LHCN-M2 (cell line): Measurements from ENCODE around the gene CGB5. TPM values are rescaled to one million over a fixed set of nuclear protein-coding genes. Genes with fewer than 3 reads are reported as not detected.
A peak's percentile ranks its signal among the peaks of the same experiment; 100 is the strongest.
"Not testable (repeated sequence)": the region's sequence is repeated elsewhere in the genome, so short reads cannot be mapped to it uniquely, and the experiment has no call there.

Experiments used
- DNase-seq: peaks from one replicate; pipeline ENCODE4 v3.0.0-alpha.2; 2012; ENCODE audit warnings: low read depth
- total RNA-seq: library from RNA; depleted of rRNA; stranded (reverse); fragments of >200 nt; gene quantifications from 2 replicates; pipeline ENCODE4 v1.2.3, GENCODE V29; 2014

Gene CGB5
- total RNA-seq, 1 experiment from 2014 or later, result 1.1 TPM

DNA sequence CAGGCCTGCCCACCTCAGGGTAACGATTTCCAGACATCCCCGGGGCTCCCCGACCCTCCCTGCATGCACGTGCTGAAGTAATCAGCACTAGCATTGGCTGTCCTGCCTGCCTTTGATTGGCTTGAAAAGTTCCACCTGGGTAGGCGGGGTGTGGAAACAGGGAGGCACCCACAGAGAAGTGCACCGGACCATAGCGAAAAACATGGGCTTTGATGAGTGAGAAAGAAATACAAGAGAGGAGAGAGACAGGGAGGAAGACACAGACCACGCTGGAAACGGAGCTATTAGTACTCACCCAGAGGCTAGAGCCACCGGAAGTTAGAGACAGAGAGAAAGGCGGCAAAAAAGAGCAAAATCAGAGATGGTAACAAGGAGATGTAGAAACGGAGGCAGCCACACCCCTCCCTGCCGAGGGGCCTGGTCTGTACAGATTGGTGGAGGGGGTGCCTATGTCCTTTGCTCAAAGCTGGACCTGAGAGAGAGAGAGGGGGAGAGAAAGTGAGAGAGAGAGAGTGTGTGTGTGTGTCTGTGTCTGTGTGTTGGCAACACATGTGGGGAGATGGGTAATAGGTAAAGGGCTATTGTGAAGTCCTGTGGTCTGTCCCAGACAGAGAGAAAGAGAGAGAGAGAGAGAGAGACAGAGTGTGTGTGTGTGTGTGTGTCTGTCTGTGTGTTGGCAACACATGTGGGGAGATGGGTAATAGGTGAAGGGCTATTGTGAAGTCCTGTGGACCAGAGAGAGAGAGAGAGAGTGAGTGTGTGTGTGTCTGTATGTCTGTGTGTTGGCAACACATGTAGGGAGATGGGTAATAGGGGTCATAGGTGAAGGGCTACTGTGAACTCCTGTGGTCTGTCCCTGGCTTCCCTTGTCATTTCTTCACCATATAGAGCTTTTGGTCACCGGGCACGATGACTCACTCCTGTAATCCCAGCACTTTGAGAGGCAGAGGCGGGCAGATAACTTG lies 22.4 kb upstream of the CGB5 start:
- peak; percentile 73 for DNase-seq

DNA sequence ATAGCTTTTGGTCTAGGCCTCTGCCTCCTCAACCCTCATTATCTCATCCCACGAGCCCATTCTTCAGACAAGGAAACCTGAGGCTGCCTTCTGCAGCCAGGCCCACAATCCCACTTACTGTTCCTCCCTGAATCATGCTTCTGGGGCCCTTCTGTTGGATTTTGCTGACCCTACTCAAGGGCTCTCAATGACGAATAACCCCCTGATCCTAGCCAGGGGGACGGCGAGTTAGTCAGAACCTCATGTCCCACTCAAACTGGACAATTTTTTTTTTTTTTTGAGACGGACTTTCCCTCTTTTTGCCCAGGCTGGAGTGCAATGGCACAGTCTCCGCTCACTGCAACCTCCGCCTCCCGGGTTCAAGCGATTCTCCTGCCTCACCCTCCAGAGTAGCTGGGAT lies 21.5 kb upstream of the CGB5 start:
- no peak for DNase-seq

DNA sequence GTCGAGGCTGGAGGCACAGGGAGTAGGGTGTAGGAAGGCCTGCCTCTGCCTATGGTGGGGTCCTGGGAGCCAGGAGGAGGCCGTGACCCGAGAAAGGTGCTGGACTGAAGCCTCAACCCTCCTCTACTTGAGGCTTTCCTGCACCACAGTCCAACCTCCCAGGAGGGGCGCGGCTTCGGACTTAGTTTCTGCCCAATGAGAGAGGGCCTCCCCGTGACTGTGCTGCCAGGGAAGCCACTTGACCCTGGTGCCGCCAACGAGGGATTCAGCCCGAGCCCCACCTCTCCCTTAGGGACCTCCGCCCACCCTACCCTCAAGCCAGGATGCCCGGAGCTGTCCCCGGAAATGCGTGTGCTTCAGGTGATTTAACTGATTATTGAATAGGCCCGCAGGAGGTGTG lies 19.4 kb upstream of the CGB5 start, which contains the start of gene CGB3:
TSS of gene CGB3 (minus strand) at position 101 of the 400 bp plus-strand sequence. CDS start 362 bp downstream, outside the sequence.
- not testable (repeated sequence) for DNase-seq

DNA sequence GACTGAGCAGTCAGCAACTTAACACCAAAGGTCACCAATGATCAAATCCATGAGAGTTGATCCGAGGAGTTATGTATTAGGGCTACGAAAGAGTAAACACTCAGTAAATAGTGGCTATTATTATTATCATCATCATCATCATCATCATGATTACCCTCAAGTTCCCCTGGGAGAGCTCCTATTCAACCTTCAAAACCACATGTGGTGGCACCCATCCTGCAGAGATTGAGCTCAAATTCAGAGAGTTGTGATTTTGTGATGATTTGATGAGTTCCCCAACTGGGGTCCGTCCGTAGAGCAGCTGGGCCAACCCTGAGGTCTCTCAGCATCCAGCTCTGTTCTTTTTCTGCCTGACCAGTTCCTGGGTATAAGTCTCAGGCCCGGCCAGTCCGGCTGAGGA lies 18.6 kb upstream of the CGB5 start:
- not testable (repeated sequence) for DNase-seq

DNA sequence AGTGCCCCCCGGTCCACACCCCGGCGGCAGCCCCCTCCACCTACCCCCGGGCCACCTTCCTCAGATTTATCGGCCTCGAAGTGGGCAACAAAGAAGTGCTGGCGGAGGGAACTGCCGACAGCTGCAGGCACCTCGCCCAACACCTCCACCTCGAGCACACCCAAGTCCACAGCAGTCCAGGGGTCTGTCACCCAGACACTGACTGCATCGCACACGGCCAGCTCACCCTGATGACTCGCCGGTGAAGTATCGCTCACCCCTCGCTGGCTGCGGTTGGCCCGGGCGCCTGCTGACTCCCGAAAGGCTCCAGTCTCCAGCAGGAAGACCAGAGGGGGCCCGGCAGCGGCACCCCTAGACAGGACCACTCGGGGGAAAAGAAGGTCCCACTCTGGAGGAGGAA lies 18.0 kb upstream of the CGB5 start:
- not testable (repeated sequence) for DNase-seq

DNA sequence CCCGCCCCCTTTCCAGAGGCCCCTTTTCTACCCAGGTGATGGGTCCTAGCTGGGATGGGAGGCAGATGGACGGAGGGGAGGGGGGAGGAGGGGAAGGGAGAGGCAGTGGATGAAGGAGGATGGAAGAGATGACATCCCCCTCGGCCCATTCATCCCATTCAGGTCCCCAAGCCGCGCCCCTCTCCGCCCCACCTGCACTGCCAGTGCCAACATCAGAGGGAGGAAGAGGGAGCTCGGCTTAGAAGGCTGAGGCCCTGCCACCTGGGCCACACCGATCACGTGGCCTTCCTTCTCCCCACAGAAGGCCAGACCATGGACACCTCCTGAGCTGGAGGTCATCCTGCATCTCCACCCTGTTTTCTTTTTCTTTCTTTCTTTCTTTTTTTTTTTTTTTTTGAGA lies 15.0 kb upstream of the CGB5 start:
- not testable (repeated sequence) for DNase-seq

DNA sequence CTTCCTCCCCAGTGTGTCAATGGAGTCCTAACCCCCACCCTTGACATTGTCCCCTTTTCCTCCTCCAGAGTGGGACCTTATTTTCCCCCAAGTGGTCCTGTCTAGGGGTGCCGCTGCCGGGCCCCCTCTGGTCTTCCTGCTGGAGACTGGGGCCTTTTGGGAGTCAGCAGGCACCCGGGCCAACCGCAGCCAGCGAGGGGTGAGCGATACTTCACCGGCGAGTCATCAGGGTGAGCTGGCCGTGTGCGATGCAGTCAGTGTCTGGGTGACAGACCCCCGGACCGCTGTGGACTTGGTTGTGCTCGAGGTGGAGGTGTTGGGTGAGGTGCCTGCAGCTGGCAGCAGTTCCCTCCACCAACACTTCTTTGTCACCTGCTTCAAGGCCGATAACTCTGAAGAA lies 13.9 kb upstream of the CGB5 start:
- DNase-seq, result not testable (repeated sequence)

DNA sequence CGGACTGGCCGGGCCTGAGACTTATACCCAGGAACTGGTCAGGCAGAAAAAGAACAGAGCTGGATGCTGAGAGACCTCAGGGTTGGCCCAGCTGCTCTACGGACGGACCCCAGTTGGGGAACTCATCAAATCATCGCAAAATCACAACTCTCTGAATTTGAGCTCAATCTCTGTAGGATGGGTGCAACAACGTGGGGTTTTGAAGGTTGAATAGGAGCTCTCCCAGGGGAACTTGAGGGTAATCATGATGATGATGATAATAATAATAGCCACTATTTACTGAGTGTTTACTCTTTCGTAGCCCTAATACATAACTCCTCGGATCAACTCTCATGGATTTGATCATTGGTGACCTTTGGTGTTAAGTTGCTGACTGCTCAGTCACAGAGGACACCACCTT lies 13.3 kb upstream of the CGB5 start:
- not testable (repeated sequence) for DNase-seq

DNA sequence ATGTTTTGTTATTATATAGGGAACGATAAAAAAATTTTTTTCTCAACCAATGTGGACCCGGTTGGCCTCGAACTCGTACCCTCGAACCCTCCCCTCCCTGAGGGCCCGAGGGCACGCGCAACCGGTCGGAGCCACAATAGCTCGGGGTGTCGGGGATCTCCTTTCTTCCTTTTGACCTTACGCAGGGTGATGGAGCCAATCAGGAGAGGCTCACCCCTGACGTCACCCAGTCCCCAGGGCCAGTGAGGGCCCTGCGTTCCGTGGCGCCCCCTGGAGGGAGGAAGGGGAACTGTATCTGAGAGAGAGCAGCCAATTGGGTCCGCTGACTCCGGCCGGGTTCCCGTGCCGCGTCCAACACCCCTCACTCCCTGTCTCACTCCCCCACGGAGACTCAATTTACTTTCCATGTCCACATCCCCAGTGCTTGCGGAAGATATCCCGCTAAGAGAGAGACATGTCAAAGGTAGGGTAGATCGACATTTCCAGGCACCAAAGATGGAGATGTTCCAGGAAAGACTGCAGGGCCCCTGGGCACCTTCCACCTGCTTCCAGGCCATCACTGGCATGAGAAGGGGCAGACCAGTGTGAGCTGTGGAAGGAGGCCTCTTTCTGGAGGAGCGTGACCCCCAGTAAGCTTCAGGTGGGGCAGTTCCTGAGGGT lies 11.9 kb upstream of the CGB5 start, which contains the start of gene CGB2:
TSS of gene CGB2 (plus strand) at position 249 of the 660 bp plus-strand sequence. CDS start at position 455, 206 bp downstream.
- DNase-seq, result not testable (repeated sequence)

DNA sequence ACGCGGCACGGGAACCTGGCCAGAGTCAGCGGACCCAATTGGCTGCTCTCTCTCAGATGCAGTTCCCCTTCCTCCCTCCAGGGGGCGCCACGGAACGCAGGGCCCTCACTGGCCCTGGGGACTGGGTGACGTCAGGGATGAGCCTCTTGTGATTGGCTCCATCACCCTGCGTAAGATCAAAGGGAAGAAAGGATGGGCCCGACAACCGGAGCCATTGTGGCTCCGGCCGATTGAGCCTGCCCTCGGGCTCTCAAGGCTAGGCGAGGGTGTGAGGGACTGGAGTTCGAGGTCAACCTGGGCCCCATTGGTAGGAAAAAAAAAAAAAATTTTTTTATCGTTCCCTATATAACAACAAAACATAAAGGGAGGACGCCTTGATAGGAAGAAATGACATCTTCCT lies 6.8 kb upstream of the CGB5 start, which contains the start of gene CGB1:
TSS of gene CGB1 (minus strand) at position 81 of the 400 bp plus-strand sequence. CDS start 184 bp downstream, outside the sequence.
- not testable (repeated sequence) for DNase-seq

DNA sequence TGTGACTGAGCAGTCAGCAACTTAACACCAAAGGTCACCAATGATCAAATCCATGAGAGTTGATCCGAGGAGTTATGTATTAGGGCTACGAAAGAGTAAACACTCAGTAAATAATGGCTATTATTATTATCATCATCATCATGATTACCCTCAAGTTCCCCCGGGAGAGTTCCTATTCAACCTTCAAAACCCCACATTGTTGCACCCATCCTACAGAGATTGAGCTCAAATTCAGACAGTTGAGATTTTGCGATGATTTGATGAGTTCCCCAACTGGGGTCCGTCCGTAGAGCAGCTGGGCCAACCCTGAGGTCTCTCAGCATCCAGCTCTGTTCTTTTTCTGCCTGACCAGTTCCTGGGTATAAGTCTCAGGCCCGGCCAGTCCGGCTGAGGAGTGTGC lies 5.5 kb upstream of the CGB5 start:
- DNase-seq, result not testable (repeated sequence)

DNA sequence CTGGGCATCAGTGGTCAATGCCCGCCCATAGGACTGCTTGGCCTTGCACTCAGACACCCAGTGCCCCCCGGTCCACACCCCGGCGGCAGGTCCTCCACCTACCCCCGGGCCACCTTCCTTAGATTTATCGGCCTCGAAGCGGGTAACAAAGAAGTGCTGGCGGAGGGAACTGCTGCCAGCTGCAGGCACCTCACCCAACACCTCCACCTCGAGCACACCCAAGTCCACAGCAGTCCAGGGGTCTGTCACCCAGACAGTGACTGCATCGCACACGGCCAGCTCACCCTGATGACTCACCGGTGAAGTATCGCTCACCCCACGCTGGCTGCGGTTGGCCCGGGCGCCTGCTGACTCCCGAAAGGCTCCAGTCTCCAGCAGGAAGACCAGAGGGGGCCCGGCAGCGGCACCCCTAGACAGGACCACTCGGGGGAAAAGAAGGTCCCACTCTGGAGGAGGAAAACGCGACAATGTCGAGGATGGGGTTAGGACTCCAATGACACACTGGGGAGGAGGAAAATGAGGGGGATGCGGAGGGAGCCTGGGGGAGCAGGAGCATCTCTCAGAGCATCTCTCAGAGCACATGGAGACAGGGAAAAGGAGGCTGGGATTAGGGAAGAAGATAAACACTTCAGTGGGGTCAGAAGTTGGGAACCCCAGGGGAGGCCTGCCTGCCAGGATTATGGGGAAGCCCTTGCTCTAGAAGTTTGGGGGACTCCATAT lies 4.9 kb upstream of the CGB5 start:
- peak; percentile 74 for DNase-seq

DNA sequence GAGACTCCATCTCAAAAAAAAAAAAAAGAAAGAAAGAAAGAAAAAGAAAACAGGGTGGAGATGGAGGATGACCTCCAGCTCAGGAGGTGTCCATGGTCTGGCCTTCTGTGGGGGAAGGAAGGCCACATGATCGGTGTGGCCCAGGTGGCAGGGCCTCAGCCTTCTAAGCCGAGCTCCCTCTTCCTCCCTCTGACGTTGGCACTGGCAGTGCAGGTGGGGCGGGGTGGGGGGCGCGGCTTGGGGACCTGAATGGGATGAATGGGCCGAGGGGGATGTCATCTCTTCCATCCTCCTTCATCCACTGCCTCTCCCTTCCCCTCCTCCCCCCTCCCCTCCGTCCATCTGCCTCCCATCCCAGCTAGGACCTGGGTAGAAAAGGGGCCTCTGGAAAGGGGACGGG lies 3.9 kb upstream of the CGB5 start:
- DNase-seq, result not testable (repeated sequence)

DNA sequence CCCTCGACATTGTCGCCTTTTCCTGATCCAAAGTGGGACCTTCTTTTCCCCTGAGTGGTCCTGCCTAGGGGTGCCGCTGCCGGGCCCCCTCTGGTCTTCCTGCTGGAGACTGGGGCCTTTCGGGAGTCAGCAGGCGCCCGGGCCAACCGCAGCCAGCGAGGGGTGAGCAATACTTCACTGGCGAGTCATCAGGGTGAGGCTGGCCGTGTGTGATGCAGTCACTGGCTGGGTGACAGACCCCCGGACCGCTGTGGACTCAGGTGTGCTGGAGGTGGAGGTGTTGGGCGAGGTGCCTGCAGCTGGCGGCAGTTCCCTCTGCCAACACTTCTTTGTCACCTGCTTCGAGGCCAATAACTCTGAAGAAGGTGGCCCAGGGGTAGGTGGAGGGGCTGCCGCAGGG lies 1.5 kb upstream of the CGB5 start:
- DNase-seq, result no peak

DNA sequence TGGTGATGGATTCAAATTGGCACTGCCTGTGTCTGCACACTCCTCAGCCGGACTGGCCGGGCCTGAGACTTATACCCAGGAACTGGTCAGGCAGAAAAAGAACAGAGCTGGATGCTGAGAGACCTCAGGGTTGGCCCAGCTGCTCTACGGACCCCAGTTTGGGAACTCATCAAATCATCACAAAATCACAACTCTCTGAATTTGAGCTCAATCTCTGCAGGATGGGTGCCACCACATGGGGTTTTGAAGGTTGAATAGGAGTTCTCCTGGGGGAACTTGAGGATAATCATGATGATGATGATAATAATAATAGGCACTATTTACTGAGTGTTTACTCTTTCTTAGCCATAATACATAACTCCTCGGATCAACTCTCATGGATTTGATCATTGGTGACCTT lies 982 bp upstream of the CGB5 start:
- not testable (repeated sequence) for DNase-seq

DNA sequence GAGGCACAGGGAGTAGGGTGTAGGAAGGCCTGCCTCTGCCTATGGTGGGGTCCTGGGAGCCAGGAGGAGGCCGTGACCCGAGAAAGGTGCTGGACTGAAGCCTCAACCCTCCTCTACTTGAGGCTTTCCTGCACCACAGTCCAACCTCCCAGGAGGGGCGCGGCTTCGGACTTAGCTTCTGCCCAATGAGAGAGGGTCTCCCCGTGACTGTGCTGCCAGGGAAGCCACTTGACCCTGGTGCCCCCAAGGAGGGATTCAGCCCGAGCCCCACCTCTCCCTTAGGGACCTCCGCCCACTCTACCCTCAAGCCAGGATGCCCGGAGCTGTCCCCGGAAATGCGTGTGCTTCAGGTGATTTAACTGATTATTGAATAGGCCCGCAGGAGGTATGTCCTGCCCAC lies 5.4 kb downstream of the CGB5 start, which contains the start of gene CGB8:
TSS of gene CGB8 (minus strand) at position 101 of the 400 bp plus-strand sequence. CDS start 372 bp downstream, outside the sequence.
- not testable (repeated sequence) for DNase-seq

DNA sequence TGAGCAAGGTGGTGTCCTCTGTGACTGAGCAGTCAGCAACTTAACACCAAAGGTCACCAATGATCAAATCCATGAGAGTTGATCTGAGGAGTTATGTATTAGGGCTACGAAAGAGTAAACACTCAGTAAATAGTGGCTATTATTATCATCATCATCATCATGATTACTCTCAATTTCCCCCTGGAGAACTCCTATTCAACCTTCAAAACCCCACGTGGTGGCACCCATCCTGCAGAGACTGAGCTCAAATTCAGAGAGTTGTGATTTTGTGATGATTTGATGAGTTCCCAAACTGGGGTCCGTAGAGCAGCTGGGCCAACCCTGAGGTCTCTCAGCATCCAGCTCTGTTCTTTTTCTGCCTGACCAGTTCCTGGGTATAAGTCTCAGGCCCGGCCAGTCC lies 6.2 kb downstream of the CGB5 start:
- not testable (repeated sequence) for DNase-seq

DNA sequence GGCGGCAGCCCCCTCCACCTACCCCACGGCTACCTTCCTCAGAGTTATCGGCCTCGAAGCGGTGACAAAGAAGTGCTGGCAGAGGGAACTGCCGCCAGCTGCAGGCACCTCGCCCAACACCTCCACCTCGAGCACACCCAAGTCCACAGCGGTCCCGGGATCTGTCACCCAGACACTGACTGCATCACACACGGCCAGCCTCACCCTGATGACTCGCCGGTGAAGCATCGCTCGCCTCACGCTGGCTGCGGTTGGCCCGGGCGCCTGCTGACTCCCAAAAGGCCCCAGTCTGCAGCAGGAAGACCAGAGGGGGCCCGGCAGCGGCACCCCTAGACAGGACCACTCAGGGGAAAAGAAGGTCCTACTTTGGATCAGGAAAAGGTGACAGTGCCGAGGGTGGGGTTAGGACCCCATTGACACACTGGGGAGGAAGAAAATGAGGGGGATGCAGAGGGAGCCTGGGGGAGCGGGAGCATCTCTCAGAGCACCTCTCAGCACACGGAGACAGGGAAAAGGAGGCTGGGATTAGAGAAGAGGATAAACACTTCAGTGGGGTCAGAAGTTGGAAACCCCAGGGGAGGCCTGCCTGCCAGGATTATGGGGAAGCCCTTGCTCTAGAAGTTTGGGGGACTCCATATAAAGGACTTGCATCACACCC lies 6.9 kb downstream of the CGB5 start:
- peak; percentile 69 for DNase-seq

DNA sequence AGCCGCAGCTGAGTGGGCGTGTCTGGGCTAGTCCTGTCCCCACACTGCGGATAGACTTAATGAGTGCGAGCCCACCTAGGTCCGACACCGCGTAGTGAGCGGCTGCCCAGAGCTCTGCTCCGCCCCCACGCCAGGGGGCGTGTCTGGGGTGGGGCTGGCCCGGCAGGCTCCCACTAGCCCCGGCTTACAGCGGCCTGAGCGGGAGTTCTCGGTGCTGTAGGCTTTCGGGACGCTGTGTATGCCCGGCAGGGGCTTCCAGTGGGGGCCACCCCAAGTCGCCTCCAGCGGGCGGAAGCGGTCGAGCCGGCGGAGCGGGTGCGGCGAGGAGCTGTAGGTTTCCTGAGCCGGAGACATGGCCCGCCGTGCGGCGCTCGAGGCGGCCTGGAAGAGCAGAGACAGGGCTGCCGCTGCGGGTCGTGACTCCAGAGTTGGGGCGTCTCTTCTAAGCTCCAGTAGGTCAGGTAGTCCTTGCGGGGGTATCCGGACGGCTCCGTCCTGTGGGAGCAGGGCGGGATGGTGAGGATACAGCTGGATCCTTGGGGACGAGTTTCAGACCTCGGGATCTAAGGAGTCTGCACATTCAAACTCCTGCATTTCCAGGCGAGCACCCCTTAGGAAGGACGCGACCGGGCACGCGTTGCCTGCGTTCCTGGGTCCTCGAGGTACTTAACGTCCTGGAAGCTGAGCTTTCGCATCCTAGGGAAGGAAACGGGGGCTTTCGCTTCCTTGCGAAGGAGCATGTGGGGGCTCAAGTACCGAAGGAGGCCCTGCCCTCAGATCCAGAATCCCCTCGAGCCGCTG lies 12.7 kb downstream of the CGB5 start:
- DNase-seq, result peak; percentile 46
